WTC11 (cell line): ENCODE data around the gene CLK2.

Experiments
- CREM ChIP-seq: sonication (generic); formaldehyde crosslinking; IDR thresholded peaks from 2 replicates; pipeline ENCODE4 v1.8.1; 2022; ENCODE audit warnings: mild to moderate bottlenecking, missing genetic modification reagents, moderate library complexity
- JUN ChIP-seq: sonication (generic); formaldehyde crosslinking; IDR thresholded peaks from 2 replicates; pipeline ENCODE4 v1.8.0; 2023; ENCODE audit warnings: mild to moderate bottlenecking, missing genetic modification reagents
- ZBTB21 ChIP-seq: sonication (generic); formaldehyde crosslinking; IDR thresholded peaks from 2 replicates; pipeline ENCODE4 v1.8.1; 2023; ENCODE audit warnings: mild to moderate bottlenecking, missing genetic modification reagents, borderline replicate concordance
- ZNF423 ChIP-seq: fragments of 250-450 bp; sonication (Bioruptor Pico); IDR thresholded peaks from 2 replicates; pipeline ENCODE4 v2.1.2; 2022; ENCODE audit warnings: mild to moderate bottlenecking, moderate library complexity
- TF ChIP-seq, protein P1 (sequence below): fragments of 200-600 bp; IDR thresholded peaks from 2 replicates; pipeline ENCODE4 v1.8.0; 2022; ENCODE audit warnings: antibody characterized with exemption

DNA sequence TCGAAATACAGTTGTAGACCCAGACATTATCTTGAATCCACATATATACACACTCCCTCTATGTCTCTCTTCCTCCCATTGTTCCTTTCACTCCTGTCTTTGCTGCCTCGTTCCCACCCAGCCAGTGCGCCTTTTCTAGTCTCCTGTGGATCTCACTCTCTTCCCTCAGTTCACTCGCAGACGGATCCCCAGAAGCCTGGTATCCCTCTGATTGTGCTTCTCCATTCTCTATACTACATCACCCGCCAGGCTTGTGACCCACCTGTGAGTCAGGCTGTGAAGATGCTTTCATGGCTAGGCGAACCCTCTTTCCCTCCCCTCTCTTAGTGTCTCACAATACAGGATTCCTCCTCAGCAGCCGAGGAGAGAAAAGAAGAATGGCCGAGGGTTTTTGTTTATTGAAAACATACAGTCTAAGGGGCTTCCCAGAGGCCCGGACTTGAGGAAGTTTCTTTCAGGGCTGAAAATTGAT, 5.4 kb upstream of the CLK2 start:
- TF ChIP-seq, protein P1, sequence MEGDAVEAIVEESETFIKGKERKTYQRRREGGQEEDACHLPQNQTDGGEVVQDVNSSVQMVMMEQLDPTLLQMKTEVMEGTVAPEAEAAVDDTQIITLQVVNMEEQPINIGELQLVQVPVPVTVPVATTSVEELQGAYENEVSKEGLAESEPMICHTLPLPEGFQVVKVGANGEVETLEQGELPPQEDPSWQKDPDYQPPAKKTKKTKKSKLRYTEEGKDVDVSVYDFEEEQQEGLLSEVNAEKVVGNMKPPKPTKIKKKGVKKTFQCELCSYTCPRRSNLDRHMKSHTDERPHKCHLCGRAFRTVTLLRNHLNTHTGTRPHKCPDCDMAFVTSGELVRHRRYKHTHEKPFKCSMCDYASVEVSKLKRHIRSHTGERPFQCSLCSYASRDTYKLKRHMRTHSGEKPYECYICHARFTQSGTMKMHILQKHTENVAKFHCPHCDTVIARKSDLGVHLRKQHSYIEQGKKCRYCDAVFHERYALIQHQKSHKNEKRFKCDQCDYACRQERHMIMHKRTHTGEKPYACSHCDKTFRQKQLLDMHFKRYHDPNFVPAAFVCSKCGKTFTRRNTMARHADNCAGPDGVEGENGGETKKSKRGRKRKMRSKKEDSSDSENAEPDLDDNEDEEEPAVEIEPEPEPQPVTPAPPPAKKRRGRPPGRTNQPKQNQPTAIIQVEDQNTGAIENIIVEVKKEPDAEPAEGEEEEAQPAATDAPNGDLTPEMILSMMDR, result no peak; the same call in 1 of the 2 replicates
- TF ChIP-seq CREM (CRISPR knock-in tag) (no peak), ZBTB21 (CRISPR knock-in tag) (no peak), ZNF423 (CRISPR knock-in tag) (no peak), JUN (CRISPR knock-in tag) (no peak)
